ENCODE data around the gene KCNAB2.

GRCh38 chr1:6150006-6150938, 104.6 kb downstream of the KCNAB2 start:
- TF ChIP-seq SUZ12 (IDR thresholded peaks at IDR 0.05; ENCODE audit: extremely low read depth, insufficient read depth, insufficient read length) (no peak), ZNF274 (IDR thresholded peaks at IDR 0.05; ENCODE audit: low read depth, low read length) (no peak)
